ENCODE data around the gene MED31.

GRCh38 chr17:6637458-6637840 is 14.0 kb downstream of the MED31 start:
- no peak for TF ChIP-seq CTCF (IDR thresholded peaks at IDR 0.05)
- no peak for TF ChIP-seq ZFX (IDR thresholded peaks at IDR 0.05; ENCODE audit: borderline replicate concordance)

All from 22Rv1 (cell line).